GM23248 (cell line): ENCODE measurements around the gene GNA15. TPM values are rescaled to one million over a fixed set of nuclear protein-coding genes. Genes with fewer than 3 reads are reported as not detected.
A peak's percentile ranks its signal among the peaks of the same experiment; 100 is the strongest.

Experiments used
- DNase-seq: peaks from one replicate; pipeline ENCODE4 v3.0.0-alpha.2; 2015
- H2AFZ ChIP-seq: fragments of 200-600 bp; sonication (generic); 2 replicates; pipeline ENCODE4 v1.6.1; 2016; ENCODE audit warnings: antibody characterized with exemption
- H3F3A ChIP-seq: fragments of 200-600 bp; sonication (generic); 2 replicates; pipeline ENCODE4 v1.6.1; 2016; ENCODE audit warnings: mild to moderate bottlenecking, antibody characterized with exemption, mixed run types; ENCODE audit not compliant: insufficient read depth
- H3K27ac ChIP-seq: fragments of 200-600 bp; sonication (generic); 2 replicates; pipeline ENCODE4 v1.5.1; 2016; ENCODE audit warnings: mild to moderate bottlenecking
- H3K27me3 ChIP-seq: fragments of 200-600 bp; sonication (generic); replicated peaks from 2 replicates; pipeline ENCODE4 v1.6.1; 2016; ENCODE audit warnings: mild to moderate bottlenecking; ENCODE audit not compliant: insufficient read depth
- H3K36me3 ChIP-seq: fragments of 200-600 bp; sonication (generic); 2 replicates; pipeline ENCODE4 v1.6.1; 2016; ENCODE audit warnings: low read depth, mild to moderate bottlenecking
- H3K4me1 ChIP-seq: fragments of 200-600 bp; sonication (generic); 2 replicates; pipeline ENCODE4 v1.6.1; 2016; ENCODE audit warnings: mild to moderate bottlenecking; ENCODE audit not compliant: insufficient read depth
- H3K4me2 ChIP-seq: fragments of 200-600 bp; sonication (generic); one replicate; pipeline ENCODE4 v1.6.1; 2016; ENCODE audit warnings: mild to moderate bottlenecking; ENCODE audit not compliant: unreplicated experiment
- H3K4me3 ChIP-seq: fragments of 200-600 bp; sonication (generic); 2 replicates; pipeline ENCODE4 v1.5.1; 2016; ENCODE audit warnings: mild to moderate bottlenecking
- H3K79me2 ChIP-seq: fragments of 200-600 bp; sonication (generic); 2 replicates; pipeline ENCODE4 v1.6.1; 2016; ENCODE audit warnings: mild to moderate bottlenecking; ENCODE audit not compliant: insufficient read depth
- H3K9ac ChIP-seq: fragments of 200-600 bp; sonication (generic); 2 replicates; pipeline ENCODE4 v1.6.1; 2016; ENCODE audit warnings: mild to moderate bottlenecking
- H3K9me2 ChIP-seq: fragments of 200-600 bp; sonication (generic); 2 replicates; pipeline ENCODE4 v1.6.1; 2016; ENCODE audit warnings: mixed run types, mild to moderate bottlenecking, moderate library complexity; ENCODE audit not compliant: insufficient read depth
- H3K9me3 ChIP-seq: fragments of 200-600 bp; sonication (generic); one replicate; pipeline ENCODE4 v1.6.1; 2017; ENCODE audit warnings: low read depth
- H4K20me1 ChIP-seq: fragments of 200-600 bp; sonication (generic); 2 replicates; pipeline ENCODE4 v1.6.0; 2016; ENCODE audit not compliant: insufficient read depth
- EZH2 ChIP-seq: fragments of 200-600 bp; sonication (generic); IDR thresholded peaks from 2 replicates; pipeline ENCODE4 v1.6.1; 2018; ENCODE audit warnings: antibody characterized with exemption, mild to moderate bottlenecking; ENCODE audit not compliant: insufficient read depth, poor library complexity, severe bottlenecking
- EZH2phosphoT487 ChIP-seq: fragments of 200-600 bp; sonication (generic); IDR thresholded peaks from 2 replicates; pipeline ENCODE4 v1.6.1; 2018; ENCODE audit warnings: antibody characterized with exemption, moderate library complexity, mild to moderate bottlenecking, low read depth; ENCODE audit not compliant: insufficient read depth
- WGBS, 2 experiments: methylation state at CpG; one replicate each; pipeline ENCODE4 v1.1.6; 2015 to 2017; ENCODE audit warnings: low lambda C conversion rate in 2 of 2, low coverage in 1 of 2; ENCODE audit errors: missing lambda C conversion rate in 2 of 2; 5-methylcytosine and 5-hydroxymethylcytosine counted together
- in situ Hi-C: fragments of 300-500 bp; cut with MboI; formaldehyde crosslinking; loops from 2 replicates; pipeline ENCODE4 v1.15.0; 2020
- polyA plus RNA-seq: library from polyadenylated mRNA; unstranded; fragments of >200 nt; fragmentation: Nextera tagmentation; extraction: Ambion mirVana; gene quantifications from 2 replicates; pipeline ENCODE4 v1.2.1, GENCODE V29; 2016
- total RNA-seq: library from RNA; depleted of rRNA; stranded (reverse); fragments of >200 nt; shearing (Covaris generic); gene quantifications from 2 replicates; pipeline ENCODE4 v1.2.3, GENCODE V29; 2014

The GNA15 gene
- total and polyA plus RNA-seq, 2 experiments from 2014 or later, result not detected

- H2AFZ ChIP-seq, result no peak overlapping the region
- H3K4me3 ChIP-seq, result peak overlapping the region; percentile 85
- H3F3A ChIP-seq, result no peaks in the 10 kb centered on the region
- no peaks in the 10 kb centered on the region for H3K36me3 ChIP-seq
- no peaks in the 10 kb centered on the region for H3K9me2 ChIP-seq
- TF ChIP-seq EZH2phosphoT487 (no peak), EZH2 (no peak)
- no peaks in the 10 kb centered on the region; the same call in 1 of the 2 replicates for H4K20me1 ChIP-seq
- no peaks in the 10 kb centered on the region for H3K9me3 ChIP-seq
- 6 to 12% methylated on average over 10 to 31 of the region's 31 CpGs for WGBS, 2 experiments
- H3K4me1 ChIP-seq, result peaks cover 24% of the 10 kb centered on the region
- peak overlapping the region; percentile 94 for H3K4me2 ChIP-seq
- in situ Hi-C loops, result no loop called here
- H3K27me3 ChIP-seq, result no peaks in the 10 kb centered on the region
- no peak overlapping the region for H3K27ac ChIP-seq
- peak; percentile 35 for DNase-seq
- H3K9ac ChIP-seq, result peak overlapping the region; percentile 98
- peaks cover 62% of the 10 kb centered on the region for H3K79me2 ChIP-seq
These were observed 40.2 kb upstream of the GNA15 start for GRCh38 chr19:3095441-3096191.

GRCh38 chr19:3096267-3096901 is 39.4 kb upstream of the GNA15 start:
- peak overlapping the region; percentile 94 for H3K4me2 ChIP-seq
- in situ Hi-C loops, result no loop called here
- no peaks in the 10 kb centered on the region for H3K27me3 ChIP-seq
- H3K9me3 ChIP-seq, result no peaks in the 10 kb centered on the region
- H3K36me3 ChIP-seq, result no peaks in the 10 kb centered on the region
- peaks cover 69% of the 10 kb centered on the region for H3K79me2 ChIP-seq
- peak overlapping the region; percentile 98 for H3K9ac ChIP-seq
- H3K27ac ChIP-seq, result no peak overlapping the region
- WGBS, 2 experiments, result 33 to 34% methylated on average over 25 of the region's 25 CpGs
- H4K20me1 ChIP-seq, result no peaks in the 10 kb centered on the region; the same call in 1 of the 2 replicates
- no peaks in the 10 kb centered on the region for H3F3A ChIP-seq
- H2AFZ ChIP-seq, result no peak overlapping the region
- no peaks in the 10 kb centered on the region for H3K9me2 ChIP-seq
- H3K4me1 ChIP-seq, result peaks cover 24% of the 10 kb centered on the region
- no peak for DNase-seq
- no peak for TF ChIP-seq EZH2
- TF ChIP-seq EZH2phosphoT487, result no peak
- H3K4me3 ChIP-seq, result peak overlapping the region; percentile 85

- WGBS, 2 experiments, result 23 to 40% methylated on average over 6 to 11 of the region's 11 CpGs
- Histone ChIP-seq H3F3A (no peaks in the 10 kb centered on the region), H4K20me1 (no peaks in the 10 kb centered on the region; the same call in 1 of the 2 replicates), H3K79me2 (peaks cover 74% of the 10 kb centered on the region), H3K36me3 (no peaks in the 10 kb centered on the region), H3K9me2 (no peaks in the 10 kb centered on the region), H3K4me2 (peak overlapping the region; percentile 94), H3K27ac (no peak overlapping the region), H3K27me3 (no peaks in the 10 kb centered on the region), H3K9me3 (no peaks in the 10 kb centered on the region), H3K4me3 (peak overlapping the region; percentile 85), H2AFZ (no peak overlapping the region), H3K9ac (peak overlapping the region; percentile 98; the same call in 1 of the 2 replicates), H3K4me1 (peaks cover 24% of the 10 kb centered on the region)
- in situ Hi-C loops, result no loop called here
- TF ChIP-seq EZH2phosphoT487, result no peak
- no peak for TF ChIP-seq EZH2
- no peak for DNase-seq
These were observed 38.9 kb upstream of the GNA15 start for GRCh38 chr19:3096902-3097326.

- peaks cover 80% of the 10 kb centered on the region for H3K79me2 ChIP-seq
- no peak overlapping the region for H2AFZ ChIP-seq
- no peaks in the 10 kb centered on the region for H3F3A ChIP-seq
- peak overlapping the region; percentile 85 for H3K4me3 ChIP-seq
- no peaks in the 10 kb centered on the region for H3K36me3 ChIP-seq
- peaks cover 24% of the 10 kb centered on the region for H3K4me1 ChIP-seq
- no peaks in the 10 kb centered on the region; the same call in 1 of the 2 replicates for H4K20me1 ChIP-seq
- in situ Hi-C loops, result no loop called here
- peak overlapping the region; percentile 94 for H3K4me2 ChIP-seq
- H3K27ac ChIP-seq, result peak overlapping the region; percentile 77
- DNase-seq, result peak; percentile 17
- H3K9ac ChIP-seq, result peak overlapping the region; percentile 98; the same call in 1 of the 2 replicates
- no peak for TF ChIP-seq EZH2phosphoT487
- TF ChIP-seq EZH2, result no peak
- 59 to 70% methylated on average over 16 to 24 of the region's 24 CpGs for WGBS, 2 experiments
- H3K27me3 ChIP-seq, result no peaks in the 10 kb centered on the region
- H3K9me3 ChIP-seq, result no peaks in the 10 kb centered on the region
- no peaks in the 10 kb centered on the region for H3K9me2 ChIP-seq
These were observed 38.4 kb upstream of the GNA15 start for GRCh38 chr19:3097442-3097871.
